Bone marrow (tissue), 2 donors: Measurements from ENCODE around the gene FIZ1.
"Not testable (repeated sequence)": the region's sequence is repeated elsewhere in the genome, so short reads cannot be mapped to it uniquely, and the experiment has no call there.

Source experiments
- DNase-seq, 2 donors: peaks; one replicate each; lab custom pipeline; 2025; lab: John Stamatoyannopoulos, UW

Gene FIZ1

GRCh38 chr19:55593096-55593772, 6.1 kb downstream of the FIZ1 start:
- no peak for DNase-seq

DNA sequence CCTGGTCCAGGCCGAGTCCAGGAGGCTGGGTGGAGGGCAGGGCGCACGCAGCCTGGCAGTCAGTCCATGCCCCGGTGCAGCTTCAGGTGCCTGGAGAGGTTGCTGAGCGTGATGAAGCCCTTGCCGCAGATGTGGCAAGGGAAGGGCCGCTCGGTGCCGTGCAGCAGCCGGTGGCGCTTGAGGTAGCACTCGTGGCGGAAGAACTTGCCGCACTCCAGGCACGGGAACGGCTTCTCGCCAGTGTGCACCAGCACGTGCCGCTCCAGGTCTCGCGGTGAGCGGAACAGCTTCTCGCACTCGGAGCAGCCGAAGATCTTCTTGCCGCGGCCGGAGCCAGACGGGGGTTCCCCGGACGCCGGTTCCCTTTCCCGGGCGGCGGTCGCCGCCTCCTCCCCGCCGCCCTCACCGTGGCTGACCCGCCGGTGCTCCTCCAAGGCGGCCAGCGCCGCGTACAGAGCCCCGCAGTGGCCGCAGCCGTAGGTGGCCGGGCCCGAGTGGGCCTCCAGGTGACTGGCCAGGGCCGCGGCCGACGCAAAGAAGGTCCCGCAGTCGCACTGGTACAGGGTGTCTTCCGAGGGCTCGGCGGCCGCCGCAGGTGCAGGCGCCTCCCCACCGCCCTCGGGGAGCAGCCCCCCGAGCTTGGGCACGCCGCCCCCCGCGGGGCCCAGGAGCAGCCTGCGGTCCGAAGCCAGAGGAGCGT, 6.8 kb downstream of the FIZ1 start:
- DNase-seq, result no peak

- no peak for DNase-seq
These were observed 7.8 kb downstream of the FIZ1 start for GRCh38 chr19:55591555-55591954.

DNA sequence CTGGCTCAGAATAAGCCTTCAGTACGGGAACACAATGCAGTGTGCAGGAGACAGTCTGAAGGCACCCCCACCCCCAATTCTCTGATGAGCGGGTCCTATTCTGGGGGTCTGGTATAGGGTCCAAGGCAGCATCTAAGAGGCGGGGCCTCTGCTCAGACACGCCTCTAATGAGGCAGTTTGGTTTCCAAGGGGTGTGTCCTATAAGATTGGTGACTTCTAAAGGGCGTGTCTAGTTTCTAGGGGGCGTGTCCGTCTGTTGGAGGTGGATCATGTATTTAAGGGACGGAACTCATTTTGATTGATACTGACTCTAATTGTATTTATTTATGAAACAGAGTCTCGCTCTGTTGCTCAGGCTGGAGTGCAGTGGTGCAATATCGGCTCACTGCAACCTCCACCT, 8.7 kb downstream of the FIZ1 start:
- DNase-seq, result no peak

- DNase-seq, result no peak
These were observed 9.2 kb downstream of the FIZ1 start for GRCh38 chr19:55590109-55590508.

GRCh38 chr19:55588738-55589137, 10.6 kb downstream of the FIZ1 start:
- no peak for DNase-seq

- DNase-seq, result peak; percentile 68 to 69
These were observed 12.2 kb downstream of the FIZ1 start for GRCh38 chr19:55586976-55587668.

- no peak for DNase-seq
These were observed 13.5 kb downstream of the FIZ1 start for GRCh38 chr19:55585658-55586339.

- no peak for DNase-seq
These were observed 14.4 kb downstream of the FIZ1 start for GRCh38 chr19:55584871-55585270.

DNA sequence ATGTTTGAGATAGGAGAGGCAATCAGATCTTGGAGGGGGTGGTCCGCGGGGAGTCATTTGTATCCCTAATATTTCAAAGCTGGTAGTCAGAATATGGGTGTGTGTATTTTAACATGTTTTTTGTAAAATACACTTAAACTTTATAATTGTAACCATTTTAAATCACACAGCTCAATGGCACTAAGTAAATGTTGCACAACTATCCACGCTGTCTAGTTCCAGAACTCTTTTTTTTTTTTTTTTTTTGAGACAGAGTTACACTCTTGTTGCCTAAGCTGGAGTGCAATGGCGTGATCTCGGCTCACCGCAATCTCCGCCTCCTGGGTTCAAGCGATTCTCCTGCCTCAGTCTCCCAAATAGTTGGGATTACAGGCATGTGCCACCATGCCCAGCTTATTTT, 15.4 kb downstream of the FIZ1 start:
- DNase-seq, result not testable (repeated sequence)

DNA sequence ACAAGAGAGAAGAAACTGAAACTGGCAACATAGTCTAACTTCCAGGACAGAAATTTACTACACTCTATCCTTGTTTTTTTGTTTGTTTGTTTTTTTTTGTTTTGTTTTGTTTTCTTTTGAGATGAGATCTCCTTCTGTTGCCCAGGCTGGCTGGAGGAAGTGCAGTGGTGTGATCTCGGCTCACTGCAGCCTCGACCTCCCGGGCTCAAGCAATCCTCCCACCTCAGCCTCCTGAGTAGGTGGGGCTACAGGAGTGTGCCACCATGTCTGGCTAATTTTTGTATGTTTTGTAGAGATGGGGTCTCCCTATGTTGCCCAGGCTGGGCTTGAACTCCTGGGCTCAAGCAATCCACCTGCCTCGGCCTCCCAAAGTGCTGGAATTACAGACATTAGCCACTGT, 17.0 kb downstream of the FIZ1 start:
- not testable (repeated sequence) for DNase-seq

GRCh38 chr19:55581823-55582223, 17.5 kb downstream of the FIZ1 start:
- DNase-seq, result no peak

GRCh38 chr19:55581145-55581822, 18.0 kb downstream of the FIZ1 start:
- DNase-seq, result peak in 1 of 2 donors; percentile 11

GRCh38 chr19:55580628-55581144, 18.6 kb downstream of the FIZ1 start, which contains the start of gene ZNF579:
Gene ZNF579, minus strand, starts transcription at chr19:55580848. Its CDS starts 1,209 bp downstream, at chr19:55579639.
- DNase-seq, result peak; percentile 29 to 54

DNA sequence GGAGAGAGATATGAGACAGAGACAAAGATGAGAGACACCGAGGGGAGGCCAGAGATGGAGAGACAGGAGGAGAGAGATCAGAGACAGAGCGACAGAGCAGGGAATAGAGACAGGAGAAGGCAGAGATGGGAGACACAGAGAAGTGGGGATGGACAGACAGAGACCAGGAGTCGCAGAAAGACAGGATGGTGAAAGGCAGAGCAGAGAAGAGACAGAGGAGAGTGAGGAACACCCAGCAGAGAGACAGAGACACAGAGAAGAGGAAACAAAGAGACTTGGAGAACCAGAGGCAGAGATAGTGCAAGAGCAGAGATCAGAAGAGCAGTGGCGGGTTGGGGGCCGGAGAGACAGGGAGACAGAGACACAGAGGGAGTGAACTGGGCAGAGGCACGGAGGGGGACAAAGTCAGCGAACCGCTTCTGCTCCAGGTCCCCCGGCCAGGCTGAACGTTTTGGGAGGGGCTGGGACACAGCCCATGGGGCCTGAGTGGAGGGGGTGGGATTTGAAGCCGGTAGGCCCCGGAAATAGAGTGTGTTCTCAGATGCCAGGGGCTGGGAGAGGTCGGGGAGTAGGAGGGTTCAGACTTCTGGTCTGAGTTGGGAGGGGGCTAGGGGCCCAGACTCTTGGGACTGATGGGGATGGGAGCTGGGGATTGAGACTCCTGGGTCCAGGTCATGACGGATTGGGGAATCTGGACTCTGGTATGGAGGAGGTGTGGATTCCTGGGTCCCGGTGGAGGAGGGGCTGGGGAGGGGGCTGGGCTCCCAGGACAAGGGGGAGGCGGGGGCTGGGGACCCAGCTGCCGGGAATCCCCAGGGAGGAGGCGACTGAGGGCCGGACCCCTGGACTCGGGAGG, 19.3 kb downstream of the FIZ1 start:
- no peak for DNase-seq

- DNase-seq, result no peak
These were observed 20.3 kb downstream of the FIZ1 start for GRCh38 chr19:55578761-55579747.

DNA sequence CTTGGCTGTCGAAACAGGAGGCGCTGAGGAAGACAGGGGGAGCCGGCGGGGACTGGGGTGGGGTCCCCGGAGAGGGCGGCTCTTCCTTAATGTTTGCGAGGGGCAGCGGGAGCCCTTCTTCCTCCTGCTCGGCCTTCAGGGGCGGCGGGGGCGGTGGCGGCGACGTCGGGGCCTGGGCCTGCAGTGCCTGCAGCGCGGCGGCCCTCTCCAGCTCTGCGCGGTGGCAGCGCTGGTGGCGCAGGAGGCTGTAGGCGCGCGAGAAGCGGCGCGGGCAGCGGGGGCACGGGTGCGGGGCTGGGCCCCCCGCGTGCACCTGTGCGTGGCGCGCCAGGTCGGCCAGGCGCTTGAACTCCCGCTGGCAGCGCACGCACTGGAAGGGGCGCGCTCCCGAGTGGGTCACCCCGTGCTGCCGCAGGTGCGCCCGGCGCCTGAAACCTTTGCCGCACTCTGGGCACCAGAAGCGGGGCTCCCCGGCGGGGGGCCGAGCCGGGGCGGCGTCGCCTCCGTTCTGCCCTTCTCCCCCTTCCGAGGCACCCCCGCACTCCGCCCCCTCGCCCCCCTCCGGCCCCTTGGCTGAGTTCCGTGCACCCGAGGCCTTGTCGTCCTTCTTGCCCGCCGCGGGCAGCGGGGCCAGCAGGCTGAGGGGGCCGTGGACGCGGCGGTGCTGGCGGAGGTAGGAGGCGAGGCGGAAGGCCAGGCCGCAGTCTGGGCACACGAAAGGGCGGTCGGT, 21.1 kb downstream of the FIZ1 start:
- DNase-seq, result no peak

DNA sequence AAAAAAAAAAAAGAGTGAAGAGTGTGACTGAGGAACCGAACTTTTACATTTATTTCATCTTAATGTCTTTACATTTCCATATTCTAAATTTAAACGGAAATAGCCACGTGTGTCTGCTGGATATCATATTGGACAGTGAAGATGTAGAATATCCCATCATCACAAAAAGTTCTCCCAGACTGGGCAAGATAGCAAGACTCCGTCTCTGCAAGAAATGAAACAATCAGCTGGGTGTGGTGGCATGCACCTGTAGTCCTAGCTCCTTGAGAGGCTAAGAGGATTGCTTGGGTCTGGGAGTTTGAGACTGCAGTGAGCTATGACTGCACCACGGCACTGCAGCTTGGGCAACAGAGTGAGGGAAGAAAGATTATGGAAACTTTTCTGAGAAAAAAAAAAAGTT, 22.6 kb downstream of the FIZ1 start:
- no peak for DNase-seq

DNA sequence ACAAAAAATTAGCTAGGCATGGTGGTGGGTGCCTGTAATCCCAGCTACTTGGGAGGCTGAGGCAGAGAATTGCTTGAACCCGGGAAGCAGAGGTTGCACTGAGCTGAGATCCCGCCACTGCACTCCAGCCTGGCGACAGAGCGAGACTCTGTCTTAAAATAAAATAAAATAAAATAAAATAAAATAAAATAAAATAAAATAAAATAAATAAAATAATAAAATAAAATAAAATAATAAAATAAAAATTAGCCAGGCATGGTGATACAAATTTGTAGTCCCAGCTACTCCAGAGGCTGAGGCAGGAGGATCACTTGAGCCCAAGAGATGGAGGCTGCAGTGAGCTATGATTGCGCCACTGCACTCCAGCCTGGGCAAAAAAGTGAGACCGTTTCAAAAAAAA, 25.4 kb downstream of the FIZ1 start:
- DNase-seq, result not testable (repeated sequence)
